HG03432 (cell line): ENCODE measurements around the gene KCTD3.
A peak's percentile ranks its signal among the peaks of the same experiment; 100 is the strongest.

ENCODE experiments used
- ATAC-seq: cut with Tn5 transposase; IDR thresholded peaks from one replicate; pipeline ENCODE4 v1.9.1; 2021; ENCODE audit warnings: mild to moderate bottlenecking, moderate library complexity; ENCODE audit not compliant: unreplicated experiment

KCTD3 gene

GRCh38 chr1:215556996-215557395, 10.1 kb upstream of the KCTD3 start:
- ATAC-seq: no peak

DNA sequence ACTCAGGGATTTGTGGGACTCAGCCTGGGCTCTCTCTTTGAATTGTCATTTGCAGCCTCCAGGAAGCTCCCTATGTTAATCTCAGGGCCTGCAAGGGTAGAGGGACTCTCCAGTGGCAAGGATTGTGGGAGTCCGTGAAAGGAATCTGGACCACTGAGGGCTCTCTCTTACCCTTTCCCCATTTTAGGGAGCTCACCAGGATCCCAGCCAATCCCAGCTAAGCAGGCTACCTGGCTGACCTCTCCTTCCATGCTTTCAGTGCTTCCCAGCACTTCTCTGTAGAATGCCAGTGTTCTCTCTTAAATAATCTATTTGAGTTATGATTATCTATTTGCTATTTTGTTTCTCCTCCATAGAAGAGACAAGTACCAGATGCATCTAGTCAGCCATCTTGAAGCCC, 9.6 kb upstream of the KCTD3 start:
- no peak for ATAC-seq

DNA sequence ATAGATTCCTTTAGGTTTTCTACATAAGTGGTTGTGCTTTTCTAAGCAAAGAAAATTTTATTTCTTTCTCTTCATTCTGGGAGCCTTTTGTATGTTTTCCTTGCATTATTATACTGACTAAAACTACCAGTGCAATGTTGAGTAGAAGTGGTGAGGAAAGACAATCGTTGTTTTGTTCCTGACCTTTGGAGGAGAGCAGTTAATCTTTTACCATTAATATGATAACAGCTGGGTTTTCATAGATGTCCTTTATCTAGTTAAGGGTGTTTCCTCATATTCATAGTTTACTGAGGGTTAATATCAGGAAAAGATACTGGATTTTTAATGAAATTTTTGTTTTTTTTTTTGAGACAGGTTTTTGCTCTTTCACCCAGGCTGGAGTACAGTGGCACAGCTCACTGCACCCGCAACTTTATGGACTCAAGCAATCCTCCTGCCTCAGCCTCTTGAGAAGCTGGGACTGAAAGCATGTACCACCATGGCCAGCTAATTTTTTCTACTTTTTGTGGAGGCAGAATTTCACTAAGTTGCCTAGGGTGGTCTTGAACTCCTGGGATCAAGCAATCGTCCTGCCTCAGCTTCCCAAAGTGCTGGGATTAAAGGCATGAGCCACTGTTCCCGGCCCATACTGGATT, 9.0 kb upstream of the KCTD3 start:
- ATAC-seq: no peak

DNA sequence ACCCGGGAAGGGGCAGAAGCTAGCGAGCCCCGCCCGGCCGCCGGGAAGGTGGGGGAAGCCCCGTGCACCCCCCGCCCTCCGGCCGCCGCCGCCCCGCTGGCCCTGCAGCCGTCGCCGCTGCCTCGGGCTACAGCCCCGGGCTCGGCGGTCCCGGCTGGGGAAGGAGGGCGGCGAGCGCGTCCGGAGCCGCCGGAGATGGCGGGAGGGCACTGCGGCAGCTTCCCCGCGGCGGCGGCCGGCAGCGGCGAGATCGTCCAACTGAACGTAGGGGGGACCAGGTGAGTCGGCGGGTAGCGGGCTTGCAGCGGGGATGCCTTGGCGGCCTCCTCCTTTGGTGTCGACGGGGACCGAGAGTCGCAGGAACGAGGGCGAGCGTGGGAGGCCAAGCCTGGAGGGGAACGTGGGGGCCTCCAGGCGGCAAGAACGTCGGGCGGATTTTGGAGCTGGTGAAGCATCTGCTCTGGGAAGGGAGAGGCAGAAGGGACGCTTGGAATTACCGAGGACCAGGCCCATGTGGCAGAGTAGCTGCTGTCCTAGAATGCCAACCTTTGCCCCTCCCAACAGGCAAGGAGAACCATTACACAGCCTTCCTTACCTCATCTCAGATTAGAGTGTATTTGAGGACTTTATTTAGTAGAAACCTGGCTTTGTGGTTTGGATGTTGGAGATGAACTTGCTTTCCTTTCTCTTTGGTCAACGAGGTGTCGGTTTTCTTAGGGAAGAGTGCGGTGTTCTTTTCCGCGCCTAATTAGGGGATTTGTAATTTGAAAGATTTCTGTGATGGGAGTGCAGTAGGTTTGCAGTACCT, 591 bp downstream of the KCTD3 start:
- peak; percentile 65 for ATAC-seq

DNA sequence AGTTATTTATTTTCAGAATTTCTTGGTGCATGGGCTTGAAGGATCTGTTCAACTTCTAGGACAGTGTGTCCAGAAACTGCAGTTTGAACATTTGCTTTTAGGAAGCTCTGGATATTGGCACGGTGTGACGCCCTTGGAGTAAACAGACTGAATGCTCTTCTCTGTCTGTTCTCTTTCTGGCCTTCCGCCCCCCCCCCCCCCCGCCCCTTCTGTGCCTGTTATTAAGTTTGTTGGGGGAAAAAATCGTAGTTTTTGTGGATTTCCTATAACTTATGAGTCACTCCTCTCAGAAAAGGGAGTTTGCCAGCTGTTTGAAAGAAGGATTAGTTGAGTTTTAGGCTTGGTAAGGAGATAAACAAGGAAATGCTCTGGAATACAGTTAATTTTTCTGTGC, 1.2 kb downstream of the KCTD3 start:
- no peak for ATAC-seq

DNA sequence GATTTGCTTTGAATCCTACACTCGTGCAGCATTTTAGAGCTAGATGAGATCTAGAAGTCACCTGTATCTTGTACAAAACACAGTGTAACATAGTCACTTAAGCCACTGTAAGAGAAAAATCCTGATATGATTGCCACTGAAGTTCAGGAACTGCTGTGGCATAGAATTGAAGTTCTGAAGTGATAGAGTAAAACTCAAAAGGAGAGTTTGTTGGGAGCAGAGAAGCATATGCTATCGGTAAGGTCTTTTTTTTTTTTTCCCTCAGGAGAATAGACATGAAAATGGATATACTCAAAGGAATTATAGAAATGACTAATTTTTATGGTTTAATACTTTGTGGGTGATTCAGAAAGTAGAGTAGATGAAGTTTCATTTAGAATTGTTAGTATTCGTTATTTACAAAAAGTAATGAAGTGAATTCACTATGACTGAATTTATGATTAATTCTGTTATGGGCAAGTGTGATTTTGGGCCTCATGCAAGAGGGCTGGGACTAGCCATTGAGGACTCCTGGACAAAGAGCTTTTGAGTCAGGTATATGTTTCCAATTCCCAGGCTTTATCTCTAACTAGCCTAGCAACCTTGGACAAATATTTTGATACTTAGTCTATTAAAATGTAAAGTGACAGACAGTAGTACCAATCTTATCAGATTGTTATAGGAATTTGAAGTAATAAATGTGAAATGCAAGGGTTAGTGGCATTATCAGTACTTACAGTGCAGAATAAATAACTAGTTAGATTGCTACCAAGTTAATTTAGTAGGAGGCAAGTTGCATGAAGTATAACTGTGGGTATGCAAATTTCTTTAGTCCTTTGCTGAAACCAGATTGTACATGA, 3.1 kb downstream of the KCTD3 start:
- ATAC-seq: no peak

DNA sequence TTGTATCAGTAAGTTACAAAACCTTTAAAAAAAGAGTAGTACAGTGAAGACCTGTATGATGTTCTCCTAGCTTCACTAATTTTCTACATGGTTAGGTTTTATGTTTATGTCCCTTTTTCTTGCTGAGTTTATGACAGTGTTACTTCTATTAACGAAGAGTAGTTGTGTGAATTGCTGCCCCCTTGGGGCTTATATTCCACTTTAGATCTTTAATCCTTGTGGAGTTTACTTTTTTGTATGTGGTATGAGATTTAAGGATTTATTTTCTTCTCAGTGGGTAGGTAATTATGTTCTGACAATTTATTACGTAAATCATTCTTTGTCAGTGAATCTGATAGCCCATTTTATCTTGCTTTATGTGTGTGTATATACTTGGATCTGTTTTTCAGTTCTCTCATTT, 14.8 kb downstream of the KCTD3 start:
- no peak for ATAC-seq

- ATAC-seq: no peak
Observed at GRCh38 chr1:215583185-215583749, 16.2 kb downstream of the KCTD3 start.

GRCh38 chr1:215584389-215584788, 17.3 kb downstream of the KCTD3 start:
- ATAC-seq: peak; percentile 49

DNA sequence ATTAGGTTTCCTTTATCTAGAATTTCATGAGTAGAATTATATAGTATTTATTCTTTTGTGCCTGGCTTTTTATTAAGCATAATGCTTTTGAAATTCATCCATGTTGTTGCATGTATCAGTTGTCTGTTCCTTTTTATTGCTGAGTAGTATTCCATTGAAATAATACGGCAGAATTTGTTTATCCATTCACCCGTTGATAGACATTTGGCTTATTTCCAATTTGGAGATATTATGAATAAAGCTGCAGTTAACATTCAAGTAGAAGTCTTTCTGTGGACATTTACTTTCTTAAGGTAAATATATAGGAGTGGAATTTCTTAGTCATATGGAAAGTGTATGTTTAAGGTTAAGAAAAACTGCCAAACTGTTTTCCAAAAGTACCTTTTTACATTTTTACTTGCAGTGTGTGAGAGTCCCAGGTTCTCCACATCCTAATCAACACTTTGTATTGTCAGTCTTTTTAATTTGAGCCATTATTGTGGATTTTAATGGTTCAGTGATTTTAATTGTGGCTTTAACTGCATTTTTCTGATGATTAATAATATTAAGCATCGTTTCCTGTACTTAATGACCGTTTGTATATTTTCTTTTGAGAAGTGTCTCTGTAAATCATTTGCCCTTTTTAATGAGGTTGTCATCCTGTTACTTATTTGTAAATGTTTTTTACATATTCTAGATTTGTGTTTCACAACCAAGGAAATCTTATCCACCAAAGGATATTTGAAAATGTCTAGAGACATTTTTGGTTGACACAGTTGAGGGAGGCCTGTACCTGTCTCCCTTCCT, 22.7 kb downstream of the KCTD3 start:
- no peak for ATAC-seq

- ATAC-seq: no peak
Observed at GRCh38 chr1:215590779-215591491, 23.8 kb downstream of the KCTD3 start.

DNA sequence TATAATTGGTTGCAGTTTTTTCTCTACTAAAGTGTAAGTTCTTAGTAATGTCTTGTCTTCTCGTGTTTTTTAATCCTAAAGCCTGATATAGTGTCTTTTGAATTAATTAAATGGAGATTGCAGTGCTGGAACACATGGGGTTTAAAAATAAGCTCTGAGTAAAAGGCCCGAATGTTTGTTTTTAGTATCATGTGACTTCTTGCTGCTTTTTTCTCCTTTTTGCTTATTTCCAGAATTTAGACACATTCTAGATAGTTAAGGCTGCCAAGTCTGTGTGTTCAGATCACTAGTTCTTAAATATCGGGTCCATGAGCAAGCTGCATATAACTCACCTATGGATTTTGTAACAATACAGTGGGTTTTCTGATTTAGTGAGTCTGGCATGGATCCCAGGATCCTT, 27.5 kb downstream of the KCTD3 start:
- ATAC-seq: no peak

- ATAC-seq: no peak
Observed at GRCh38 chr1:215595231-215595630, 28.1 kb downstream of the KCTD3 start.

DNA sequence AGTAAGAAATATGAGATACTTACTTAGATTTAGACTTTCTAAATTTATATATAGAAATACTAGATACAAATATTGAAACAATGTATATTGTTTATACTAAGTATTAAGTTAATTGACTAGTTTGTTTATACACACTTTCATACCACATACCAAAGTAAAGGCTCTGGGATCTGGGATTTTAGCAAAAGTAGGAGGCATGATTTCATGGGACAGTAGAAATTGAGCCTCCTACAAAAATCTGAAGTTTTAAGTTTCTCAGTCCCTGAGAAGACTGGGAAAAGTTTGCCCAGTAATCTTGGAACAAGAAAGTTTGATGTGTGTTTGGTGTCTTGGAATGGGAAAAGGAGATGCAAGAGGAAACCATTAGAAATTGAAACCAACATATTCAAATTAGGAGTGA, 30.9 kb downstream of the KCTD3 start:
- no peak for ATAC-seq

DNA sequence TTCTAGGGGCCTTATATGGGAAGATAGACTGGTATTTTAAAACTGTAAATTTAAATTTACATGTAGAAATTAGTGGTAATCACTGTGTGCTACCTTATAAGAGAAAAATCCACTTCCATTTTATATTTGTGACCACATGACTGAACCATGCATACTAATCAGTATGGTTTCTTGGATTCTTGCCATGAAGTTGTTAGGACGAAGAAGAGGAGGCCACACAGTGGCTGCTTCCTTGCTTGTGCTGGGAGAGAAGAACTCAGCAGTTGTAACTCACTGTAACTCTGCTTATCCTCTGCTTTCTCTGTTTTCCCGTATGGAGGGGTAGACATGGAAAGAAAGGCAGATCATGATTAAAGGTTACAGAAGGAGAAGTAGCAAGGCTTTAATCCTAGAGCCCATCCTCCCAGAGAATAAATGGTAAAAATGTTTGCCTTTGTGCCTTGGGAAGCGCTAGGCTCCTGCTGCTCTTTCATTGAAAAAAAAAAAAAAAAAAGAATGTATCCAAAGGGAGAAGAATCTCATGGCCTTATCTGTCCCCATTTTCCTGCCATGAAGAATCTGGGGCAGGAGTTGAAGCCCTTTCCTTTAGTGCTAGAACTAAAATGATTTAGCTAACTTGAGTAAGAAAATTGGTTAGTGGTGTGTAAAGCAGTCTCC, 32.4 kb downstream of the KCTD3 start:
- no peak for ATAC-seq

DNA sequence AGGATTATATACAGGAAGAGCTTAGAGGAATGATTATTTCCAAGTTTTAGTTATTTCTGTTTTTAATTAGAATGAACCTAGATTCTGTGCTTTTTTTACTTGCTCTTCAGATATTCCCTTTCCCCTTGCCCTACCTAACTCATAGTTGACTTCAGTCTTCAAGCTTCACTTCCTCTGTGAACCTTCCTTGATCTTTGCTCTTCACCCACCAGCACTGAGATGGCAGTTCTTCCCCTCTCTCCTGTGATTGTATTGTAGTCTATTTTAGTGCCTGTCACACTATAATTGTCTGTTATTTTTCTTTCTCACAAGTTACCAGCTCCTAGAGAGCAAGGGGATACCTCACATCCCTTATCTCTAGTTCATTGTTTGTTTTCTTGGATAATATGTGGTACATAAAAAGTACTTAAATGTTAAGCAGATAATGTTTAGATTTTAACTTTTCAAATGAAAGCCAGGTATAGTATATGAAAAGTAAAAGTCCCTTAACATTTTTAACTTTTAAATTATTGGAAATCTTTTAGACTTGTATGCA, 33.2 kb downstream of the KCTD3 start:
- ATAC-seq: peak; percentile 48

DNA sequence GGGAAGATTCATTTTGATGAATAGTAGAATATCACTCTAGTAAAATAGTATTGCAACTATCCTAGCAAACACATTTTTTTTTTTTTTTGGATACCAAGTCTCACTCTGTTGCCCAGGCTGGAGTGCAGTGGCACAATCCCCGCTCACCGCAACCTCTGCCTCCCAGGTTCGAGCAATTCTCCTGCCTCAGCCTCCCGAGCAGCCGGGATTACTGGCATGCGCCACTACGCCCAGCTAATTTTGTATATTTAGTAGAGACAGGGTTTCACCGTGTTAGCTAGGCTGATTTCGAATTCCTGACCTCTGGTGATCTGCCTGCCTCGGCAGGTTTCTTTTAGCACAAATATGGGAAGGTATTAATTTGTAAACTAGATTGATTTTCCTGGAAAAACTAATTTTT, 33.8 kb downstream of the KCTD3 start:
- ATAC-seq: no peak

GRCh38 chr1:215601276-215601675, 34.2 kb downstream of the KCTD3 start:
- no peak for ATAC-seq

DNA sequence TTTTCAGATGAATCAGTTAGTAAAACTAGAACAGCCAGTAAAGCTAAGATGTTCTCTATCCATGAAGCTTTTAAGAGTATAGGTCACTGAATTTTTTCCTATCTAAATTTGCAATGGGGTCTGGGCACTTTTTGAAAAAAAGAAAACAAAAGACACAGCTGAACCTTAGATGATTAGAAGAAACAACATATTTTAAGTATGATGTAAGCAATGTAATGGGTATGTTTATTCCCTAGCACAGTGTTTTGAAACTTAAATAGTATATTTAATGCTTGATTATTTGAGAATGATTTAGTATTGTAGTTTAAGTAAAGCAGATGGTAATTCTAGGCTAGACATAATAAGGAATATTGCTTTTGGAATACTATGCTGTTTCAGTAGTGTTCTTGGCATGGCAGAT, 36.2 kb downstream of the KCTD3 start:
- ATAC-seq: no peak
